ENCODE results near the gene UPK2.

GRCh38 chr11:118933486-118933885 lies 22.6 kb upstream of the UPK2 start:
- TF ChIP-seq NKRF (conservative IDR thresholded peaks at IDR 0.05) (no peak), ZNF274 (IDR thresholded peaks at IDR 0.05; ENCODE audit: insufficient read depth, insufficient read length) (no peak), RCOR1 (conservative IDR thresholded peaks at IDR 0.05; ENCODE audit: low read depth, low read length) (no peak), FOXM1 (IDR thresholded peaks at IDR 0.05; ENCODE audit: low read depth, low read length) (no peak), CTCF (IDR thresholded peaks at IDR 0.05 in 2 of 3, conservative IDR thresholded peaks at IDR 0.05 in 1 of 3; ENCODE audit: control insufficient read depth in 2 of 3, extremely low read depth in 1 of 3, insufficient read depth in 1 of 3, low read depth in 3 of 3, low read length in 3 of 3) (no peak), LARP7 (IDR thresholded peaks at IDR 0.05) (no peak), POLR2A (IDR thresholded peaks at IDR 0.05; ENCODE audit: low read depth, low read length) (no peak), TAF1 (IDR thresholded peaks at IDR 0.05; ENCODE audit: borderline replicate concordance, low read depth, low read length) (no peak), CEBPB (IDR thresholded peaks at IDR 0.05; ENCODE audit: borderline replicate concordance in 1 of 2, low read depth in 2 of 2, low read length in 2 of 2) (no peak), MYC (IDR thresholded peaks at IDR 0.05; ENCODE audit: insufficient read depth, insufficient read length, insufficient replicate concordance, low read length, severe bottlenecking) (no peak), KDM1A (IDR thresholded peaks at IDR 0.05; ENCODE audit: borderline replicate concordance) (no peak), POLR2AphosphoS5 (IDR thresholded peaks at IDR 0.05; ENCODE audit: low read length) (no peak), YY1 (IDR thresholded peaks at IDR 0.05; ENCODE audit: low read depth, low read length) (no peak), MXI1 (IDR thresholded peaks at IDR 0.05; ENCODE audit: low read depth, low read length) (no peak)
